H1 (cell line): ENCODE data around the gene PTMS.

Experiments
- CEBPB ChIP-seq: IDR thresholded peaks from 2 replicates; pipeline ENCODE4 v1.6.1; 2012; ENCODE audit warnings: low read depth, low read length
- CTCF ChIP-seq, 3 experiments: IDR thresholded peaks; 1 replicate in 2 of 3; 2 replicates in 1 of 3; pipeline versions ENCODE4 v1.5.1 to v1.6.1; 2011; ENCODE audit warnings: low read length in 3 of 3, mild to moderate bottlenecking in 3 of 3, inconsistent platforms in 2 of 3, low read depth in 1 of 3, moderate library complexity in 1 of 3; ENCODE audit not compliant: insufficient read depth in 1 of 3; ENCODE audit errors: control extremely low read depth in 1 of 3
- FOSL1 ChIP-seq: IDR thresholded peaks from 2 replicates; pipeline ENCODE4 v1.6.1; 2011; ENCODE audit warnings: mild to moderate bottlenecking, low read depth, low read length, moderate library complexity; ENCODE audit not compliant: insufficient read depth
- MAX ChIP-seq: IDR thresholded peaks from 2 replicates; pipeline ENCODE4 v1.6.1; 2012; ENCODE audit warnings: inconsistent platforms
- RBBP5 ChIP-seq: IDR thresholded peaks from 2 replicates; pipeline ENCODE4 v1.7.1; 2012; ENCODE audit warnings: low read depth, mild to moderate bottlenecking, inconsistent platforms, low read length, moderate library complexity, borderline replicate concordance
- RNF2 ChIP-seq: fragments of 200-900, 300-1000 bp; sonication (generic); IDR thresholded peaks from 2 replicates; pipeline ENCODE4 v1.7.1; 2016; ENCODE audit warnings: borderline replicate concordance, low read depth, mild to moderate bottlenecking, antibody characterized with exemption, low read length; ENCODE audit not compliant: poor library complexity, severe bottlenecking; ENCODE audit errors: missing control alignments
- SAP30 ChIP-seq: fragments of 300-600 bp; sonication (generic); IDR thresholded peaks from 2 replicates; pipeline ENCODE4 v1.7.1; 2012; ENCODE audit warnings: low read length, moderate library complexity, mild to moderate bottlenecking, inconsistent platforms; ENCODE audit not compliant: insufficient read depth, insufficient replicate concordance
- SP2 ChIP-seq: IDR thresholded peaks from 2 replicates; pipeline ENCODE4 v1.6.1; 2012; ENCODE audit warnings: mild to moderate bottlenecking, low read length, inconsistent platforms
- TCF12 ChIP-seq: IDR thresholded peaks from 2 replicates; pipeline ENCODE4 v1.6.1; 2011; ENCODE audit warnings: low read depth, mild to moderate bottlenecking, low read length

DNA sequence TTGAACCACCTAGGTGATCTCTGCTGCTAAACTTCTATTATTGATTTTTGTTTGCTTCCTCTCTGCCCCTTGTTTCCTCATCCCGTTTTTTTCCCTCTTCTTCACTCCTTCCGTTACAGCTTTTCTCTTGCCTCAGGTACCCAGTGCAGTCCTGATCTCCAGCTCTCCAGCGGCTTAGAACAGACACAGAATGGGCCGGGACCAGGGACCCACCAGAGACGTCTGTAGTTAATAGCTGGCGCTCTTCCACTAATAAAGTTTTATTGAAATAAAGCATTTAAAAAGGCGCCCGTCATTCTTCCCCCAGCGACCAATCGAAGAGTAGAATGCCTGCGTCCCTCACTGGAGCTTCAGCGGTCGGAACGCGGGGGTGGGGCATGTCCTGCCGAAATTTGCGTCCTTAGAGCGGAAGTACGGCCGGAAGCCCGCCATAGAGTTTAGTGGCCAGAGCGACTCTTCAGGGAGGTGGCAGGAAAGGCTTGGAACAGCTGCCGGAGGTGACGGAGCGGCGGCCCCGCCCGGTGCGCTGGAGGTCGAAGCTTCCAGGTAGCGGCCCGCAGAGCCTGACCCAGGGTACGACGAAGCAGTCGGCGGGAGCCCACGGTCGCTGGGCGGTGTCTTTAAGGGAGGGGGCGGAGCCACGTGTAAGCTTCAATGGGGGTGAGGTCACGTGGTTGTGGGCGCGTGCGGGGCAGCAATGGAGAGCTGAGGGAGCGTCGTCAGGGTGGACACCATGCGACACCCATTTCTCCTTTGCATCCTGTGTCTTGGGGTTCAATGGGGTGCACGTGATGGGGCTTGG, 42.4 kb upstream of the PTMS start, which contains the start of gene COPS7A:
- TF ChIP-seq SAP30: no peak
- no peak for TF ChIP-seq RNF2
- peak; percentile 71; the same call in 1 of the 2 replicates for TF ChIP-seq SP2
- TF ChIP-seq MAX: peak; percentile 100
- TF ChIP-seq CTCF (IDR thresholded peaks at IDR 0.05; ENCODE audit: control extremely low read depth in 1 of 3, insufficient read depth in 1 of 3, low read depth in 1 of 3, low read length in 3 of 3): peak in 1 of 3 experiments; percentile 24; a peak in 1 of 4 replicates
- no peak for TF ChIP-seq FOSL1
- TF ChIP-seq CEBPB: no peak
- peak; percentile 34; the same call in 1 of the 2 replicates for TF ChIP-seq TCF12
- TF ChIP-seq RBBP5: peak; percentile 39; the same call in 1 of the 2 replicates
